ELF-1 (cell line): ENCODE measurements around the gene FOXF1.

Experiments used
- DNase-seq: peaks from one replicate; pipeline ENCODE4 v3.0.0-alpha.2; 2016; ENCODE audit warnings: low read depth, low spot score

Gene FOXF1

GRCh38 chr16:86556576-86556975 lies 46.2 kb downstream of the FOXF1 start:
- no peak for DNase-seq

DNA sequence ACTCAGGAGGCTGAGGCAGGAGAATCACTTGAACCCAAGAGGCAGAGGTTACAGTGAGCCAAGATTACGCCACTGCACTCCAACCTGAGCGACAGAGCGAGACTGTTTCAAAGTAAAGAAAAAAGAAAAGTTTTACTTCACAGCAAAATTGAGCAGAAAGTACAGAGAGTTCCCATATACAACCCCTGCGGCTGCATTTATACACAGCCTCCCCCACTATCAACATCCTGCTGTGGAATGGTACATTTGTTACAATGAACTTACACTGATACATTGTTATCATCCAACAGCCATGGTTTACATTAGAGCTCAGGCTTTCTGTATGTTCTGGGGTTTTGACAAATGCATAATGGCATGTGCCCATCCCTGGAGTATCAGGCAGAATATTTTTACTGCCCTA lies 47.3 kb downstream of the FOXF1 start:
- no peak for DNase-seq

GRCh38 chr16:86558355-86559193 lies 48.2 kb downstream of the FOXF1 start:
- no peak for DNase-seq

- DNase-seq = no peak
These were observed 49.5 kb downstream of the FOXF1 start for GRCh38 chr16:86559802-86560305.

GRCh38 chr16:86562356-86562755 lies 52.0 kb downstream of the FOXF1 start:
- DNase-seq = no peak

- peak; percentile 97 for DNase-seq
These were observed 53.4 kb downstream of the FOXF1 start for GRCh38 chr16:86563469-86564345.
